NAMALWA (cell line): Measurements from ENCODE around the gene CMTM1.
"Not testable (repeated sequence)": the region's sequence is repeated elsewhere in the genome, so short reads cannot be mapped to it uniquely, and the experiment has no call there.

Experiments used
- DNase-seq: peaks from one replicate; pipeline ENCODE4 v3.0.0-alpha.2; 2015; ENCODE audit warnings: low spot score

CMTM1 gene

DNA sequence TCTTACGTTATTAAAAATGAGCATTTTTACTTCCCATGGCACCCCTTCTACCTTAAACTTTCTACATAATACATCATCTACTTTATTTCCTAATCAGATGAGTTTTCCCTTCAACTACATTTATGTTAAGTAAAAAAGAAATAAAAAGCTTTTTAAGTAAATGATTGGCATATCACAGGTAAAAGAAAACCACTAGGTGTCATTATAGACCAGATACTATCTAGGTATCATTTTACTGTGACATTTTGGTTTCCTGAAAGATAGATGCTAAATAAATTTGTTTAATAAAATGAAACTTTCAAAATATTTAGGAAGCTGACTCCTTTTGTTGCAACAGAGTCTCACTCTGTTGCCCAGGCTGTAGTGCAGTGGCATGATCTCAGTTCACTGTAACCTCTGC, 3.8 kb upstream of the CMTM1 start:
- DNase-seq, result no peak

DNA sequence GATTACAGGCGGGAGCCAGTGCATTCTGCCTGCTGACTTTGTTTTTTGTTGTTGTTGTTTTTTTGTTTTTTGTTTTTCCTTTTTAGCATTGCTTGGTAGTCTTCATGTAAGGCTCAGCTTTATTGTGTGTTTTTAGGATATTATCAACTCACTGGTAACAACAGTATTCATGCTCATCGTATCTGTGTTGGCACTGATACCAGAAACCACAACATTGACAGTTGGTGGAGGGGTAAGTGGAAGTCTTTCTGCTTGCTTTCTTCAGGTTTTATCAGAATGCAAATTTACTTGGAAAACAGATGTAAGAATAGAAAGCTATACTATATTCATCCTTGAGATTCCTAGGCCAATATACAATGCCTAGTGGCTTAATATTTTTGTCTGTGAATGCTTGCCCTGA, 3.3 kb upstream of the CMTM1 start:
- DNase-seq, result no peak

DNA sequence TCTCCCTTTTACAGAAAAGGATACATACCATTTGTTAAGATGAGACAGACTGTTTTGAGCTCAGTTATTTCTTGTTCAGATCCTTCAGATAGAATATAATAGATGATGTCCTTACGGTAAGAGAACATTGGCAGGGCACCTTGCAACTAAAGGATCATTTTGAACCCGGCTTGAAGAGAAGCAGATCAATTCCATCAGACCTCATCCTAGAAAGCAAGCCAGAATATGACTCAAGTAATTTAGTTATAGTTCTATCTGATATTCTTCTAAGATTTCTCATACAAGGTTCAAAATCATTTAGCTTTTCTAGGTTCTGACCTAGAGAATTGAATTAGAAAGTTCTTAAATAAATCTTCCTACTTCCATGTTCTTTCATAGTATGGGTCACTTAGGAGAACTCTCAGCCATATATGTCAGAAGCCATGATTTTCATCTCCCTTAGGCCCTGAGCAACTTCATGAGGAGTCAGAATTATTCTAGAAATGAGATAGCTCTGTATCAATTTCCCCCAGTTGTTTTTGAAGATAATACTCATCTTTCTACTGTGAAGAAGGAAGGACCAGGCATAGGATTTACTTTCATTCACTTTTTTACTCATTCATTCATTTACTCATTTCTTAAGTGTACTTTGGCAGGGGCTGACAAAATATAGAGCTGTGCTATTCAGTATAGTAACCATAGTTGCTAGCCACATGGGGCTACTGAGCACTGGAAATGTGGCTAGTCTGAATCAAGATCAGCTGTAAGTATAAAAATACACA, 2.5 kb upstream of the CMTM1 start:
- DNase-seq, result no peak

DNA sequence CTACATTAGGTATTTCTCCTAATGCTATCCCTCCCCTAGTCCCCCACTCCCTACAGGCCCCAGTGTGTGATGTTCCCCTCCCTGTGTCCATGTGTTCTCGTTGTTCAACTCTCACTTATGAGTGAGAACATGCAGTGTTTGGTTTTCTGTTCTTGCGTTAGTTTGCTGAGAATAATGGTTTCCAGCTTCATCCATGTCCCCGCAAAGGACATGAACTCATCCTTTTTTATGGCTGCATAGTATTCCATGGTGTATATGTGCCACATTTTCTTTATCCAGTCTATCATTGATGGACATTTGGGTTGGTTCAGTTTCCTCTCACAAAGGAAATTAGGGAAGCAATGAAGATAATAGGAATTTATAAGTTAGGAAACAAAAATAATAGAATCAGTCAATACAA, 1.0 kb downstream of the CMTM1 start:
- not testable (repeated sequence) for DNase-seq

DNA sequence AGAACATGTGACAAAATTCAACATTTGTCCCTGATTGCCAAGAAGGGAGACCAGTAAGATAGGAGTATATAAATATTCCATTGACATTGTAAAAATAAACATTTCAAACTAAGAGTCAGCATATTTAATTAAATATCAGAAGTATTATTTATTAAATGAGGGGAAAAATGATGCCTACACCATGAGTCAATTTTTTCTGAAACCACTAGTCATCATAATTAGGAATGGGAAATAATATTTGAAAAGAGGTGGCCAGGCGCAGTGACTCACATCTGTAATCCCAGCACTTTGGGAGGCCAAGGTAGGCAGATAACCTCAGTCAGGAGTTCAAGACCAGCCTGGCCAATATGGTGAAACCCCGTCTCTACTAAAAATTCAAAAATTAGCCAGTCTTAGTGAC, 2.1 kb downstream of the CMTM1 start:
- DNase-seq, result no peak

DNA sequence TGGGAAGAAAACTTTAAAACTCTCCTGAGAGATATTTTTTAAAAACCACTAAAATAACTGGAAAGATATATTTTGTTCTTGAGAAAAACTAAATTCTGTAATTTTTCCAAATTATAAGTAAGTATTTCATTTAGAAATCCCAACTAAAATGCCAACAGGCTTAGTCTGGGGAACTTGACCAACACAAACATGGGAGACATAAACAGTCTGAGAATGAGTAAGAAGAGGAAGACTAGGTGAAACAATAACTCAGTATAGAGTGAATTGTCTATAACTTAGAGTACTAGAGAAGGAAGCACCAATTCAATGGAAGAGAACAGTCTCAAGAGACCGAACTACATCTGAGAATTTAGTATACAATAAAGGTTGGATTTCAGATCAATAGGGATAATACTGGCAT, 2.9 kb downstream of the CMTM1 start:
- no peak for DNase-seq

DNA sequence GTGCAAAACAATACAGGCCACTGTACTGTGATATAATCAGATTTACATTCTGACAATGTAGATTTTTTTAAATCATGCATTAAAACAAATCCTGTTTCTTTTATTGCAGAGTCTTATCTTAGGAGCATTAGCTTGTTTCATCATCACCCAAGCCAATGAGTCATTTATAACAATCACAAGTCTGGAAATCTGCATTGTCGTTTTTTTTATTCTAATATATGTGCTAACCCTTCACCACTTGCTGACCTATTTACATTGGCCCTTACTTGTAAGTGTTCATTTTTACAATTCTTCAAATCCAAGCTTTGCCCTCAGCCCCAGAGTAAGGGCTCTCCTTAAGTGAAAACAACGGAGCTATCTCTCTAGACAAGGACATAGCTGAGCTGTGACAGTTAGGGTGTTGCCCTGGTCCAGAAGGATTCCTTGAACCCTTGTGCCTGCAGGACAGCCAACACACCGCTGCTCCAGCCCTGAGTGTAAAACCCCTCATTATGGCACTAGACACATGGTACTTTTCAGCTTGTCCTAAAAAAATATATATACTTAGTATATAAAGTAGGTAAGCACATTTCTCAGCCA, 3.7 kb downstream of the CMTM1 start:
- DNase-seq, result no peak

DNA sequence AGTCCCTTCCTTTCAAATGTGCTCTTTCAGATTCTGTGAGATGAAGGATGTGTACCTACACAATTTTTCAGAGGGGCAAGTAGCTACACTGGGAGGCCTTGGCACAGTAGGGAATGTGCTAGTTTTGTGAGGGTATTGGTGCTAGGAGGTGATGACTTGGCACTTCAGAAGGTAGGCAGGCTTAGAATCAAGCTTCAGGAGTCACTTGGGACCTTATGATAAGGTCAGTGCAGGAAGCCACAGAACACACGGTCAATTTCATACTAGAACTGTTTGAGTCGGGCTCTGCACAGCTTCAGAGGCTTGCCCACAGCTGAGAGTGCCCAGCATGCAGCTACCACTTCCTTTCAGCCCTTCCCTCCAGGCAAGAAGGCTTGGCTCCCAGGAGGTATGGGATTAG, 6.1 kb downstream of the CMTM1 start:
- no peak for DNase-seq

DNA sequence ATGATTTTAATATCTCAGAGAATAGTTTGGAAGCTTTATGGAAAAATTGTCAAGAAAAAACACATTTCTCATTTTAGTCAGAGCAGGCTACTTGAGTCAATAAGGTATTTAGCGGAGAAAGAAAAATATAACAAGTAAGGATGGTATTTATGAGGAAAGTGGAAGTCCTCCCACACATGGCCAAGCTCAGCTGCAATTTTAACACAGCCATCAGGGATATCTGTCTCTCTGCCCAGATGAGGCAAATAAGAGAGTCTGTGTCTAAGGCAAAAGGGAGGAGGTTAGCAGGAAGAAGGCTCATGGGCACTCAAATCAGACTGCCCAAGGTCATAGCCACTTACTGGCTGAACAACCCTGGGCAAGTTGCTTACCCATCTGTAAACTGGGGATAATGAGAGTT, 7.8 kb downstream of the CMTM1 start:
- no peak for DNase-seq

DNA sequence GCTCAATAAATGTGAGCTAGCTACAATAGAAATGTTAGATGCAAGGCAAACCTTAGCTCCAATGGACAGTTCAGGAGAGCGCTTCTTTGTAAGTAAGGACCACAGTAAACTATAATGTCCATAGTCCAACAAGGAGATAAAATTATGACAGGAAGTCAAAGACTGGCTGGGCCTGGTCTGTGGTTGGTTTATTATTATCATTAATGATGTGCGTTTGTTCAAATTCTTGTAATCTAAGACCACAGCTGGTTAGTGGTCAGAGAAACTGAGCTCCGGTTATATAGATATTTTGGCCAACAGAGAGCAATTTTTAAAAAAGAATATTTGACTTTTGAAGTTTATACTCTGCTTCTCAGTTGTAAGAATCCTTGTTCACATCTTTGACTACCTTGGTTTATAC, 8.3 kb downstream of the CMTM1 start:
- DNase-seq, result no peak

DNA sequence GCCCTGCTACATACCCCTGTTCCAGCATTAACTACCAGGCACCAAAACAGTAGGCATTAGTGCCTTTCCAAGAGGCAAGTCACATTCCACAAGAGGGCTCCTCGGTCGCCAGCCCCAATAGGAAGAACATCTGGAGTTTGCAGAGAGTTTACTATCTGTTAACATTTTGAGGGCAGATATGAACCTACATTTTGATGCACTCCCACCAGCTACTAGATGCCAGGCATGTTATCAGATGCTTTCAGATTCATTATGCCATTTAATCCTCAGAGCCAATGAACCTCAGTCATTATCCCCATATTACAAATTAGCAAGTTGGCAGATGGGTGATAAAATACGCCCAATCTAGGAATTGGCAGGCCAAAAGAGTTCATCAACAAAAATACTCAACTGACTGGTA, 8.8 kb downstream of the CMTM1 start:
- DNase-seq, result no peak

DNA sequence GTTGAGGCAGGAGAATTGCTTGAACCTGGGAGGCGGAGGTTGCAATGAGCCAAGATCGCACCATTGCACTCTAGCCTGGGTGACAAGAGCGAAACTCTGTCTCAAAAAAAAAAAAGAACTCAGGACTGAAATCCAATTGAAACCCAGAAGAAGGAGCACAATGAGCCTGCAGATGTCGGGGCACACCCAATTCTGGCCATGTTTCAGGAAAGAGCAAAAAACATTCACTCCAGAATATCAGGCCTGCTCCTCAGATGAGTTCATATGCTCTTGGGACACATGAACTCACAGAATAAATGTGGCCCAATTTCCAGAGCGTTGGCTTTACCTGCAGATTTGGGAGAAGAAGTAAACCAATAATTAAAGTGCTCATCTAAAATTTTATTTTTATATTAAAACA, 10.1 kb downstream of the CMTM1 start:
- DNase-seq, result no peak

DNA sequence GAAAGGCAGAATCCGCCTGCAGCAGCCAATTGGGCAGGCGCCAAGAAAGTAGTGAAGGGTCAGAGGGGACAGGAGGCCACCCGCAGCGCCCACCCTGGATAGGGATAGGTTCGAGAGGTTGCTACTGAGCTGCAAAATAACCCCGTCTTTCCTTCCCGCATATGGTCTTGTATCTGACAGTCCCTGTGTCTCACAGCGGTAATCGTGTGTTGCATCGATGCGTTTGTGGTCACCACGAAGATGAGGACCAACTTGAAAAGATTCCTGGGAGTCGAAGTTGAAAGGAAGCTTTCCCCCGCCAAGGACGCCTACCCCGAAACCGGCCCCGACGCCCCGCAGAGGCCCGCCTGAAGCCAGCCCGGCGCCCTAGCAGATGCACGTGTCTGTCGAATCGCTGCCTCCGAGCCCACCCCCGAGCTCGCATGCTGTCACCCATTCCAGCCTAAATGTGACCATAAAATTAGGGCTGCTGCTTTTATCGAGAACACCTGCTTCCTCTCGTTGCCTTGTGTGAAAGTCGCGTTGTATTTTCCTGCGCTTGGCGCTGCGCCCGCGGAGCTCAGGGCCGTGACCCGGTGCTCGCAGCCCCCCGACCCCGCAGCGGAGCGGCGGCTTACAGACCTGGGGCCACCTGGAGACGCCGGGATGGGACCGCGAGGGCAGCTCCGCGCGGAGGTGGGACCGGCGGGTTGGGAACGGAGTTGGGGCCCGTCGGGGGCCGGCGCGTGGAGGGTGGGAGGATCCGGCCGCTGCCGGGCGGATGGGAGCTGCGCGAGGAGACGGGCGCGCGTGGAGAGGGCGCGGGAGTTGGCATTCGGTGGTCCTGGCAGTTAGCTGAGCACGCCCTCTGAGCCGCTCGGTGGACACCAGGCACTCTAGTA, 12.7 kb downstream of the CMTM1 start, which contains the start of gene CMTM2:
Gene CMTM2, plus strand, starts transcription at position 813 of the 881 bp plus-strand sequence. CDS start 145 bp downstream, outside the sequence.
- no peak for DNase-seq

DNA sequence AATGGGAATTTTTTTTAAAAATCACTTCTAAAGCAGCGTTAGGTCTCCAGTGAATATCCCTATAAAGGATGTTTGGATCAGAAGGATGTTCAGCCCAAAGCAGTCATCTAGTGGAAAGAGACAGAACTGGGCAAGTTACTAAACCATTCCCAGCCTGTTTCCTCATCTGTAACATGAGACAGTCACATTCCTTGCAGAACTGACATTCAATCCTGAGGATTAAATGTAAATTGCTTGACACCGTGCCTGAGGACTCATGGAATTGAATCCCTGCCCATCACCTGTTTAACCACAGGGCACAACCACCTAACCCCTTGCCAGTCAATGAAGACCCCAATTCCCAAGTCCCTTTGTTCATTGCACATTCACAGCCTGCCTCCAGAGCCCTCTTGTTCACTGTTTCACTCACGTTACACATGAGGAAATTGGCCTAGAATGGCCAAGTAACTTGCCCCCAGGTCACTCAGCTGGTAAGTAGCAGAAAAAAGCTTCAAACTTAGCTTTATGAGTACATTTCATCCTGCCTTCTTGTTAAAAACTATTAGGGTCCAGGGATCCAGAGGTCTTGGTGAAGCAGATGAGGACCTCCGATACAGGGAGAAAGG, 14.5 kb downstream of the CMTM1 start:
- DNase-seq, result no peak

DNA sequence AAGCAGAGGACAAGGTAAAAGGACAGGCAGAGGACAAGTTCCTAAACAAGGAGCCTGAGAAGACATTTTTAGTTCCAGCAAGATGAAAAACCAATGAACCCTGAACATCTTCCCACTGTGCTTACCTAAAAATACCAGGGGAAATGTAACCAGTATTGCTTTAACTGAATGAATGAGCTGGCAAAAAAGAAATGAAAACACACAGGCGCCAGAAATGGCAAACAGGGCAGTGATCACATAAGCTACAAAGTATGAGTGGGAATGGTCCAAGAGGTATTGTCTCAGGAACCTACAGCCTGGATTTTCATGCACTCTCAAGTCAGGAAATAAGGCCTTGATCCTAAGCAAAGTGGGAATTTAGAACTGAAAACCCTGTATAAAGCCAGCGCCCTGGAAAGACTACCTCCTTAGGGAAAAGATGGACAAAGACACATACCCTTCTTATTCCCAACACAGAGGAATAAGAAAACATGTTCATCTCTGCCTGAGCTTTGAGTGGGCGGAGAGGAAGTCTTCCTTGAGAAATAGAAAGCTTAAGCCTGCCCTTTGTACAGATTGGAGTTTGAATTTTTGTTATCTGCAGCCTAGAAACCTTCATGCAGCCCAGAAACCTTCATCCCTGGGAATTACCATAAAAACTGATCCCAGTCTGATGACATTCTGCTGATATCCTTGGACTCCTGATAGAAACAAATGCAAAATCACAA, 15.2 kb downstream of the CMTM1 start:
- DNase-seq, result no peak

DNA sequence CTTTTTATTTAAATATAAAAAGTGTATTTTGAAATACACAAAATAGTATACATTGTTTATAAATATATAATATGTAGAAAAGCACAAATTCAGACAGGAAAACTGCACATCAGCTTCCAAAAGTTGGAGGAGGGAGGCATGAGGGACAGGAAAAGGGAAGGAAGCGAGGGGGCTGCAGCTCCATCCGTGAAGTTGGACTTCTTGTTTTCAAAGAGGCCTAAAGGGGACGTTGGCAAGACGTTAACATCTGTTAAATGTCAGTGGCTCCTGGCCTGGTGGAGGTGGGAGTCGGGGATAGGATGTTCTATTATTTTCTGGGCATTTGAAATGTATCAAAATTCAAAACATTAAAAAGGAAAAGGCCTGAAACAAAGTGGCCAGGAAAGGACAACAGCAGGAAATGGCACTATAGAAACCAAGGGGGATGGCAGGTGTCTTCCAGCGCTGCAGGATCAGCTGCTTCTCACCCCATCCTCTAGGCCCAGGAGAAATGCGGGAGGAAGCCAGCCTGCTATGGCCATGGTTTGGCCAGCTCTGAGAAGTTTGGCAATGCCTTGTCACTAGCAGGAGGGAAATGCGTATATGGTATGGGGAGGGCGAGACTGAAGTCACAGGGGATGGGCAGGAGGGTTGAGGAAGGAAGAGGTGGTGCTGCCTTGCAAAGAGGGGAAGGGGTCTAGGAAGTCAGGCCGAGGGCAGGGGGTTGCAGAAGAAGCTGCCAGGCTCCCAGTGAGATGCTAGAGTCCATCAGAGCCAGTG, 19.4 kb downstream of the CMTM1 start:
- DNase-seq, result no peak

DNA sequence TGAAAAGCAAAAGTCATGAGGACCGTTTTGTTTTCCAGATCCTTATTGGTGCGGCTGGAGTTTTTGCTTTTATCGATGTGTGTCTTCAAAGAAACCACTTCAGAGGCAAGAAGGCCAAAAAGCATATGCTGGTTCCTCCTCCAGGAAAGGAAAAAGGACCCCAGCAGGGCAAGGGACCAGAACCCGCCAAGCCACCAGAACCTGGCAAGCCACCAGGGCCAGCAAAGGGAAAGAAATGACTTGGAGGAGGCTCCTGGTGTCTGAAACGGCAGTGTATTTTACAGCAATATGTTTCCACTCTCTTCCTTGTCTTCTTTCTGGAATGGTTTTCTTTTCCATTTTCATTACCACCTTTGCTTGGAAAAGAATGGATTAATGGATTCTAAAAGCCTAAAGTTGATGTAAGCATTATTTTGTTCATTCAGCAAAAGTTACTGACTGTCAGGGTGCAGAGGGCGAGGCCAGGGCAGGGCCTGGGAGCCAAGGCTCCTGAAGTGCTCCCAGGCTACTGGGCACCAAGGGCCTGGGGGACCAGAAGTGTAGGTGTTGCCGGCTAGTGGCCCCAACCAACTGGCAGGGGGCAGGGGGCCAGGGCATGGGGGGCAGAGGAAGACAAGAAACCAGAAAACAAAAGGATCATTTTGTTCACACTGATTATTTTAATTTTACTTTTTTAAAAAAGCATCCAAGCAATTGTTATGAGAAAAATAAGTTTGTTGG, 21.8 kb downstream of the CMTM1 start:
- no peak for DNase-seq

DNA sequence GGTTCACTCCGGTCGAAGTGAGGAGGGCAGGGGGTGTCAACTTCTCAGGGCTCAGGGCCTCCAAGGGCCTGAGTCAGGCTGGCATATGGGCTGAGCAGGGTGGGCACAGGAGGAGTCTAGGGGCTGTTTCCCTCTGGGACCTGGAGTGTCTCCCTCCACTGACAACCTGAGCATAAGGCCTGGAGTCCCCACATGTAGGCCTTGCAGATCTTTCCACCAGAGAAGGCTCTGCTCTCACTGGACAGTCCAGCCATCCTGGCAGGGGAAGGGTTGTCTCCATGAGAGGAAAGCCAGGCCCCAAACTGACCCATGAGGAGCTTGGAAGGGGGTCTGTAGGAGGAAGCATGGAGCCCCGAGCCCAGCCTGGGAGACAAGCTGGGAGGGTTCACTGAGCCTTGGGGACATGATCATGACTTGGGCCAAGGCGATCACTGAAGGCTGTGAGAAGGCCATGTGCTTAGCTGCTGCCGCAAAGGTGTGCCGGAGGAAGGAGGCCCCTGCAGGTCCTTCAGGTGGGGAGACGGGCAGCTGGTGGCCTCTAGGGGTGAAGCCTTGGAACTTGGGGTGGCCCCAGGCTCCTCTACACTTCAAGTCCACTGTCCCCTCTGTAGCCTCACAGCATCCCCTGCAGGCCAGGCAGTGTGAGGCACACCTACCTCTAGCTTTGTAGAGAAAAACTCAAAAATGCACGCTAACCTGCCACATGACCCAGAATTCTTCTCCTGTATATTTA, 22.9 kb downstream of the CMTM1 start:
- DNase-seq, result peak; percentile 58

DNA sequence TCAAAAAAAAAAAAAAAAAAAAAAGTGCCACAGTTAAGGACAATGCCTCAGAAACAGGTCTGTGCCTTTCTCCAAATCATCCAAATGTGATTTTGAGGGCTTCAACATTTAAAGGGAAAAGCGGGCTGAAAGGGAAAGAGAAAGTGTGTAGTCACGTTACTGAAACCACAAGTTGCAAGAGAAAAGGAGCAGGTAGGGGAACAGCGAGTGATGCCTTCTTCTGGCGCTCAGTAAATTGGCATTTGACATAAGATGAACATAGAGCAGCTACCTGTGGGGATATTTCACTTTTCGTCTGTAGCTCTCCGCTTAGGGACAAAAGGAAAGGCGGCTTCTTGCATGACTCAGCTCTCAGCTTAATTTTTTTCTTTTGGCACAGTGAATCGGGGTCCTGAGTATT, 24.1 kb downstream of the CMTM1 start:
- DNase-seq, result peak; percentile 18

DNA sequence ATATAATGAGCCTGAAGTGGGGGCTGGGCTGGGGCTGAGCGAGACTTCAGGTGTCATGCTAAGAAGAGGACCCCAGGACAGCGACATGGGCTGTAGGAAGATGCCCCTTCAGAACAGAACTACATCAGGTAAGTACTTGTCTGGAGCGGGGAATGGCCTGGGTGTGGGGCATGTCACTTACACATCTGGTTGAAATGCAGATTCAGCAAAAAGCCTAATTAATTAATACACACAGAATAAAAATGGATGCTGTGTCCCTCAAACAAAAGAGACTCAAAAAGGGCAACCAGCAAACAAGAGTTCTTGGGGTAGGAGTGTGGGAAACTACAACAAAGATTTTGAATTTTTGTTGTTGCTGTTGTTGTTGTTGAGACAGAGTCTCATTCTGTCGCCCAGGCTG, 24.8 kb downstream of the CMTM1 start:
- DNase-seq, result no peak
